ENCODE results near the gene ROR1.

- TF ChIP-seq CTCF (IDR thresholded peaks at IDR 0.05 in 2 of 3, conservative IDR thresholded peaks at IDR 0.05 in 1 of 3; ENCODE audit: borderline replicate concordance in 1 of 3, insufficient read depth in 1 of 3, low read depth in 2 of 3, low read length in 2 of 3) (no peak), ZFX (IDR thresholded peaks at IDR 0.05) (no peak), ATF3 (IDR thresholded peaks at IDR 0.05) (no peak), EZH2 (IDR thresholded peaks at IDR 0.05) (no peak)
Measured at GRCh38 chr1:64062529-64062928, 288.7 kb downstream of the ROR1 start.

Data from HCT116 (cell line).